ENCODE measurements around the gene EIF2B2. TPM values are rescaled to one million over a fixed set of nuclear protein-coding genes. Genes with fewer than 3 reads are reported as not detected.

The EIF2B2 gene
- total and polyA plus RNA-seq, 2 of the 13 experiments (the other 11 are each of a cell fraction or from before 2014, with no cell fraction given), result 54.4 to 78.6 TPM

GRCh38 chr14:74956280-74957072, 46.2 kb upstream of the EIF2B2 start (continued):
- TF ChIP-seq ZNF432 (CRISPR knock-in tag; IDR thresholded peaks at IDR 0.05; ENCODE audit: borderline replicate concordance), result no peak
- no peak for TF ChIP-seq MBD4 (IDR thresholded peaks at IDR 0.05; ENCODE audit: borderline replicate concordance, low read length)
- 0 out of 2 replicates have a peak, but pooled peaks have one; percentile 54 for TF ChIP-seq FOXO4 (CRISPR knock-in tag; conservative IDR thresholded peaks at IDR 0.05)
- 0 out of 2 replicates have a peak, but pooled peaks have one; percentile 63 for TF ChIP-seq ZBTB46 (CRISPR knock-in tag; IDR thresholded peaks at IDR 0.05; ENCODE audit: borderline replicate concordance)
- no peak for TF ChIP-seq MIER2 (CRISPR knock-in tag; IDR thresholded peaks at IDR 0.05)
- TF ChIP-seq ZNF737 (CRISPR knock-in tag; IDR thresholded peaks at IDR 0.05; ENCODE audit: borderline replicate concordance), result no peak
- TF ChIP-seq STAG1 (CRISPR knock-in tag; IDR thresholded peaks at IDR 0.05), result peak; percentile 7; the same call in 1 of the 2 replicates
- no peak for TF ChIP-seq SMAD3 (CRISPR knock-in tag; IDR thresholded peaks at IDR 0.05)
- peak; percentile 15; the same call in 1 of the 2 replicates for TF ChIP-seq ATF2 (CRISPR knock-in tag; IDR thresholded peaks at IDR 0.05)
- no peak for TF ChIP-seq ZC3H4 (CRISPR knock-in tag; IDR thresholded peaks at IDR 0.05; ENCODE audit: borderline replicate concordance)
- TF ChIP-seq RARA (CRISPR knock-in tag; IDR thresholded peaks at IDR 0.05), result peak; percentile 68; the same call in 1 of the 2 replicates
- no peak for TF ChIP-seq PAWR (CRISPR knock-in tag; IDR thresholded peaks at IDR 0.05; ENCODE audit: borderline replicate concordance)
- TF ChIP-seq ZNF660 (CRISPR knock-in tag; IDR thresholded peaks at IDR 0.05; ENCODE audit: borderline replicate concordance, low read depth), result no peak
- no peak for TF ChIP-seq REPIN1 (CRISPR knock-in tag; IDR thresholded peaks at IDR 0.05; ENCODE audit: borderline replicate concordance, low read depth)
- TF ChIP-seq HMGXB4 (CRISPR knock-in tag; IDR thresholded peaks at IDR 0.05; ENCODE audit: borderline replicate concordance in 1 of 2, low read depth in 1 of 2), result no peak; a peak in 1 of 4 replicates
- TF ChIP-seq SMAD9 (CRISPR knock-in tag; IDR thresholded peaks at IDR 0.05), result 0 out of 2 replicates have a peak, but pooled peaks have one; percentile 50
- no peak for TF ChIP-seq FUBP1 (CRISPR knock-in tag; IDR thresholded peaks at IDR 0.05; ENCODE audit: borderline replicate concordance)
- 0 out of 2 replicates have a peak, but pooled peaks have one; percentile 19 for TF ChIP-seq GLI4 (CRISPR knock-in tag; IDR thresholded peaks at IDR 0.05; ENCODE audit: borderline replicate concordance)
- TF ChIP-seq POLR2AphosphoS2 (IDR thresholded peaks at IDR 0.05; ENCODE audit: low read depth, low read length), result no peak
- TF ChIP-seq SRY (CRISPR knock-in tag; IDR thresholded peaks at IDR 0.05), result peak; percentile 53; the same call in 1 of the 2 replicates

Measured in HepG2 (cell line).